Nephron progenitor cell (in vitro differentiated cells): Measurements from ENCODE around the gene DEFB113.
"Not testable (repeated sequence)": the region's sequence is repeated elsewhere in the genome, so short reads cannot be mapped to it uniquely, and the experiment has no call there.

Experiments used
- DNase-seq: peaks from one replicate; pipeline ENCODE4 v3.0.0; 2021
- H3K27ac Mint-ChIP-seq: 2 replicates; pipeline ENCODE4 v1.8.0; 2021; ENCODE audit warnings: mild to moderate bottlenecking, moderate library complexity, mixed read lengths
- H3K27me3 Mint-ChIP-seq: 2 replicates; pipeline ENCODE4 v1.8.0; 2021; ENCODE audit warnings: mild to moderate bottlenecking, low read depth, mixed read lengths; ENCODE audit not compliant: poor library complexity
- H3K36me3 Mint-ChIP-seq: 2 replicates; pipeline ENCODE4 v1.8.0; 2021; ENCODE audit warnings: low read depth, mixed read lengths
- H3K4me1 Mint-ChIP-seq: 2 replicates; pipeline ENCODE4 v1.8.0; 2021; ENCODE audit warnings: mixed read lengths
- H3K4me3 Mint-ChIP-seq: 2 replicates; pipeline ENCODE4 v1.8.0; 2021; ENCODE audit warnings: mild to moderate bottlenecking, moderate library complexity, mixed read lengths
- H3K9me3 Mint-ChIP-seq: 2 replicates; pipeline ENCODE4 v1.8.0; 2021; ENCODE audit warnings: mild to moderate bottlenecking, moderate library complexity, mixed read lengths
- CTCF ChIP-seq: fragments of 200-600 bp; sonication (generic); IDR thresholded peaks from 2 replicates; pipeline ENCODE4 v1.5.0; 2021; ENCODE audit warnings: antibody characterized with exemption

The DEFB113 gene

DNA sequence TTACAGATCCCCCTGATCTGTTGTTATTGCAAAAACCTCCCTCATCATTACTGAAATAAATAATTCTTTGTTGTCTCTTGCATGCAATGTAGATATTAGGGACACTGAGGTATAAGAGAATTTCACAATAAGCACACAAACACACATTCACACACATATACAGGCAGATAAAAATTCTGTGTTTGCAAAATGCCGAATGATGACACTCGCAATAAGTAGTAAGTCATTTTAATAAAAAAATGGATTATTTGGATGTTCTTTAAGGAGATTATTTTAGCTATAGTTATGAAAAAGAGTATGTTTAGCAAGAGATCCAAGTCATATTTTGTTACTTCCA is 19.0 kb downstream of the DEFB113 start:
- H3K27ac Mint-ChIP-seq = no peak overlapping the region
- no peaks in the 10 kb centered on the region for H3K27me3 Mint-ChIP-seq
- no peak overlapping the region for H3K4me3 Mint-ChIP-seq
- no peaks in the 10 kb centered on the region for H3K36me3 Mint-ChIP-seq
- no peak for TF ChIP-seq CTCF
- no peaks in the 10 kb centered on the region for H3K9me3 Mint-ChIP-seq
- no peak for DNase-seq
- no peaks in the 10 kb centered on the region for H3K4me1 Mint-ChIP-seq

- peaks cover 7% of the 10 kb centered on the region for H3K9me3 Mint-ChIP-seq
- TF ChIP-seq CTCF = no peak
- no peak overlapping the region for H3K4me3 Mint-ChIP-seq
- no peaks in the 10 kb centered on the region for H3K4me1 Mint-ChIP-seq
- no peaks in the 10 kb centered on the region for H3K27me3 Mint-ChIP-seq
- H3K36me3 Mint-ChIP-seq = no peaks in the 10 kb centered on the region
- DNase-seq = no peak
- no peak overlapping the region for H3K27ac Mint-ChIP-seq
Observed at GRCh38 chr6:49949062-49949461, 20.4 kb downstream of the DEFB113 start.

GRCh38 chr6:49946835-49947234 is 22.6 kb downstream of the DEFB113 start:
- no peaks in the 10 kb centered on the region for H3K4me1 Mint-ChIP-seq
- no peak for TF ChIP-seq CTCF
- DNase-seq = no peak
- no peaks in the 10 kb centered on the region for H3K36me3 Mint-ChIP-seq
- H3K9me3 Mint-ChIP-seq = peaks cover 10% of the 10 kb centered on the region
- H3K27ac Mint-ChIP-seq = no peak overlapping the region
- H3K27me3 Mint-ChIP-seq = no peaks in the 10 kb centered on the region
- H3K4me3 Mint-ChIP-seq = no peak overlapping the region

DNA sequence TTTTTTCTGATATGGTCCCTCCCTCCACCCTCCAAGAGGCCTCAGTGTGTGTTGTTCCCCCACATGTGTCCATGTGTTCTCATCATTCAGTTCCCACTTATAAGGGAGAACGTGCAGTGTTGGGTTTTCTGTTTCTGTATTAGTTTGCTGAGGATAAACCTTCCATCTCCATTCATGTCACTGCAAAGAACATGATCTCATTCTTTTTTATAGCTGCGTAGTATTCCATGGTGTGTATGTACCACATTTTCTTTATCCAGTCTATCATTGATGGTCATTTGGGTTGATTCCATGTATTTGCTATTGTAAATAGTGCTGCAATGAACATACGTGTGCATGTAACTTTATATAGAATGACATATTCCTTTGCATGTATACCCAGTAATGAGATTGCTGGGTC is 25.4 kb downstream of the DEFB113 start:
- DNase-seq, H3K27ac Mint-ChIP-seq, H3K36me3 Mint-ChIP-seq, H3K4me3 Mint-ChIP-seq, H3K4me1 Mint-ChIP-seq, H3K27me3 Mint-ChIP-seq: not testable (repeated sequence)
- peaks cover 10% of the 10 kb centered on the region for H3K9me3 Mint-ChIP-seq

DNA sequence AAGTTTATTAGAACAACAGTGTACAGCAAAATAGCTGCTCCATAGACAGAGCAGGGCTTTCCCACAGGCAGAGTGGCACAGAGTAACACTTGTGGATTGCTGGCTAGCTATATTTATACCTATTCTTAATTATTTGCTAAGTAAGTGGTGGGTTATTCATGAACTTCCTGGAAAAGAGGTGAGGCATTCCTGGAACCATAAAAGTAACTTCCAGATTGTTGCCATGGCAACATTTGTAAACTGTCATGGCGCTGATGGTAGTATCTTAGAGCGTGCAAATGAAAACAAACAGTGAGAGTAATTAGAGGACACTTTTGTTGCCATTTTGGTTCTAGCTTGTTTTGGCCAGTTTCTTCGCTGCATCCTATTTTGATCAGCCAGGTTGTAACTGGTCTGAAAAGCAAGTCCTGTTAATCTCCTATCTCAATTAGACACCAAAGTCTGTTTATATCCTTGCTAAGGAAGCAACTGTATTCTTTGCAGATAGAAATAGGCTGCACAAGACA is 29.4 kb downstream of the DEFB113 start:
- H3K27me3 Mint-ChIP-seq = no peaks in the 10 kb centered on the region
- H3K27ac Mint-ChIP-seq = no peak overlapping the region
- H3K9me3 Mint-ChIP-seq = peaks cover 10% of the 10 kb centered on the region
- DNase-seq = no peak
- no peak for TF ChIP-seq CTCF
- H3K4me3 Mint-ChIP-seq = no peak overlapping the region
- H3K36me3 Mint-ChIP-seq = no peaks in the 10 kb centered on the region
- peaks cover 6% of the 10 kb centered on the region for H3K4me1 Mint-ChIP-seq

DNA sequence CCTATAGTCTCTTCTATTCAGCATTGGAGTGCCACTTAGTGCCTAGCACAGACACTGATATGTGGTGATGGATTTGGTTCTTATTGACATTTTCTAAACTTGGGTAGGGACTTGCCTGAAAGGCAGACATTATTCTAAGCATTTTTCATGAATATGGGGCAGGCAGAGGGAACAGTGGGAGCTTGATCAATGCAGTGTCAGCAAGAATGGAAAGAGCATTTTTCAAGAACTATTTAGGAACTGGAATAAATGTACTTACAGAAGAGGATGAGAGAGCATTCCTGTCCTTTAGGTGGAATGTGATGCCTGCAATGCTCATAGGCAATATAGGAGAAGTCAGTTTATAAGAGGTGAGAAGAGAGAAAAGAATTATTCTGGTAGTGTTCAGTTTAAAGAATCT is 31.6 kb downstream of the DEFB113 start:
- Mint-ChIP-seq H3K36me3 (no peaks in the 10 kb centered on the region), H3K27me3 (no peaks in the 10 kb centered on the region), H3K9me3 (no peaks in the 10 kb centered on the region), H3K27ac (no peak overlapping the region), H3K4me3 (no peak overlapping the region), H3K4me1 (peaks cover 6% of the 10 kb centered on the region)
- no peak for TF ChIP-seq CTCF
- no peak for DNase-seq
